Fibroblast of lung (primary cell): ENCODE measurements around the gene ECD.

Experiments used
- CTCF ChIP-seq, 2 donors: IDR thresholded peaks in 1 of 2; conservative IDR thresholded peaks in 1 of 2; 1 replicate in 1 of 2; 2 replicates in 1 of 2; pipeline ENCODE4 v1.5.1; 2011 to 2012; ENCODE audit warnings: low read length in 2 of 2, control low read depth in 1 of 2, inconsistent platforms in 1 of 2, low read depth in 1 of 2, mild to moderate bottlenecking in 1 of 2
- EZH2 ChIP-seq: IDR thresholded peaks from 2 replicates; pipeline ENCODE4 v1.5.1; 2012; ENCODE audit warnings: low read length, control low read depth, mild to moderate bottlenecking; ENCODE audit errors: missing control alignments

DNA sequence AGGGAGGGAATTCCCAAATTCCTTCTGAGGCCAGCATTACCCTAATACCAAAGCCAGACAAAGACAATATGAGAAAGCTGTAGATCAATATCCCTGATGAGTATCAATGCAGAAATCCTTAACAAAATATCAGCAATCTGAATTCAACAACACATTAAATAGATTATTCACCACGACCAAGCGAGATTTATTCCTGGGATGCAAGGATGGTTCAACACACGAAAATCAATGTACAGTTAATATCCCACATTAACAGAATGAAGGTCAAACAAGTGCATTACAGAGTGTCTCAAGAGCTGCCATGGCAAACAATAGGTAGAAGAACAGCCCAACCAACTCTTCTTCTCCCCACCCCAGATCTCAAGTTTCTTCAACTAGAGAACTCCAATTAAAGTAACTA lies 6.1 kb downstream of the ECD start:
- TF ChIP-seq EZH2 (no peak), CTCF (conservative IDR thresholded peaks at IDR 0.05 in 1 of 2, IDR thresholded peaks at IDR 0.05 in 1 of 2; ENCODE audit: low read depth in 1 of 2, low read length in 2 of 2) (no peak)
